ENCODE data around the gene CTCF.

DNA sequence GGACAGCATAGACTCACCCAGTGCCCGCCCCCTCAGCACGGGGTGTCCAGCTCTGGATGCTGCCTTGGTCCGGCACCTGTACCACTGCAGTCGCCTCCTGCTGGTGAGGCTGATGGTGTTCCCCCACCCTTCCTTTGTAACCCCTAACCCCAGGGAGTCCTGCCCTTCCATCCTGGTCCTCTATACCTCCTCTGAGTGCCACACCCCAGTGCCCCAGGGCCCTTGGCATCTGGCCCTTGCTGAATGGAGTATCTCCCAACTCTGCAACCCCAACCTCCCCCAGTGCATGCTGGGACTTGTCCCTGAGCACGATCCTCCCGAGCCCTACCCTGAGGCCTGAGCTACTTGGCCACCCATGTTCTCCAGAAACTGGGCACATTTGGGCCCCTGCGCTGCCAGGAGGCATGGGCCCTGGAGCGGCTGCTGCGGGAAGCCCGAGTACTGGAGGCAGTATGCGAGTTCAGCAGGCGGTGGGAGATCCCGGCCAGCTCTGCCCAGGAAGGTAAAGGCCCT is 17.9 kb upstream of the CTCF start:
- TF ChIP-seq, protein P1, sequence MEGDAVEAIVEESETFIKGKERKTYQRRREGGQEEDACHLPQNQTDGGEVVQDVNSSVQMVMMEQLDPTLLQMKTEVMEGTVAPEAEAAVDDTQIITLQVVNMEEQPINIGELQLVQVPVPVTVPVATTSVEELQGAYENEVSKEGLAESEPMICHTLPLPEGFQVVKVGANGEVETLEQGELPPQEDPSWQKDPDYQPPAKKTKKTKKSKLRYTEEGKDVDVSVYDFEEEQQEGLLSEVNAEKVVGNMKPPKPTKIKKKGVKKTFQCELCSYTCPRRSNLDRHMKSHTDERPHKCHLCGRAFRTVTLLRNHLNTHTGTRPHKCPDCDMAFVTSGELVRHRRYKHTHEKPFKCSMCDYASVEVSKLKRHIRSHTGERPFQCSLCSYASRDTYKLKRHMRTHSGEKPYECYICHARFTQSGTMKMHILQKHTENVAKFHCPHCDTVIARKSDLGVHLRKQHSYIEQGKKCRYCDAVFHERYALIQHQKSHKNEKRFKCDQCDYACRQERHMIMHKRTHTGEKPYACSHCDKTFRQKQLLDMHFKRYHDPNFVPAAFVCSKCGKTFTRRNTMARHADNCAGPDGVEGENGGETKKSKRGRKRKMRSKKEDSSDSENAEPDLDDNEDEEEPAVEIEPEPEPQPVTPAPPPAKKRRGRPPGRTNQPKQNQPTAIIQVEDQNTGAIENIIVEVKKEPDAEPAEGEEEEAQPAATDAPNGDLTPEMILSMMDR (IDR thresholded peaks at IDR 0.05) = peak; percentile 35
- TF ChIP-seq, protein P2, sequence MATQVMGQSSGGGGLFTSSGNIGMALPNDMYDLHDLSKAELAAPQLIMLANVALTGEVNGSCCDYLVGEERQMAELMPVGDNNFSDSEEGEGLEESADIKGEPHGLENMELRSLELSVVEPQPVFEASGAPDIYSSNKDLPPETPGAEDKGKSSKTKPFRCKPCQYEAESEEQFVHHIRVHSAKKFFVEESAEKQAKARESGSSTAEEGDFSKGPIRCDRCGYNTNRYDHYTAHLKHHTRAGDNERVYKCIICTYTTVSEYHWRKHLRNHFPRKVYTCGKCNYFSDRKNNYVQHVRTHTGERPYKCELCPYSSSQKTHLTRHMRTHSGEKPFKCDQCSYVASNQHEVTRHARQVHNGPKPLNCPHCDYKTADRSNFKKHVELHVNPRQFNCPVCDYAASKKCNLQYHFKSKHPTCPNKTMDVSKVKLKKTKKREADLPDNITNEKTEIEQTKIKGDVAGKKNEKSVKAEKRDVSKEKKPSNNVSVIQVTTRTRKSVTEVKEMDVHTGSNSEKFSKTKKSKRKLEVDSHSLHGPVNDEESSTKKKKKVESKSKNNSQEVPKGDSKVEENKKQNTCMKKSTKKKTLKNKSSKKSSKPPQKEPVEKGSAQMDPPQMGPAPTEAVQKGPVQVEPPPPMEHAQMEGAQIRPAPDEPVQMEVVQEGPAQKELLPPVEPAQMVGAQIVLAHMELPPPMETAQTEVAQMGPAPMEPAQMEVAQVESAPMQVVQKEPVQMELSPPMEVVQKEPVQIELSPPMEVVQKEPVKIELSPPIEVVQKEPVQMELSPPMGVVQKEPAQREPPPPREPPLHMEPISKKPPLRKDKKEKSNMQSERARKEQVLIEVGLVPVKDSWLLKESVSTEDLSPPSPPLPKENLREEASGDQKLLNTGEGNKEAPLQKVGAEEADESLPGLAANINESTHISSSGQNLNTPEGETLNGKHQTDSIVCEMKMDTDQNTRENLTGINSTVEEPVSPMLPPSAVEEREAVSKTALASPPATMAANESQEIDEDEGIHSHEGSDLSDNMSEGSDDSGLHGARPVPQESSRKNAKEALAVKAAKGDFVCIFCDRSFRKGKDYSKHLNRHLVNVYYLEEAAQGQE (IDR thresholded peaks at IDR 0.05; ENCODE audit: insufficient read depth in 1 of 2, low read depth in 2 of 2, low read length in 1 of 2) = no peak
- no peak for TF ChIP-seq SIN3A (IDR thresholded peaks at IDR 0.05; ENCODE audit: borderline replicate concordance, insufficient read depth, low read depth, low read length)
- no peak for TF ChIP-seq POLR2AphosphoS5 (IDR thresholded peaks at IDR 0.05; ENCODE audit: low read depth, low read length)
- no peak for TF ChIP-seq TCF7L2 (IDR thresholded peaks at IDR 0.05; ENCODE audit: low read depth, low read length)

Measured in Panc1 (cell line).